NCI-H2227 (cell line): ENCODE data around the gene ERICH4.
"Not testable (repeated sequence)": the region's sequence is repeated elsewhere in the genome, so short reads cannot be mapped to it uniquely, and the experiment has no call there.

Experiments
- DNase-seq: peaks from one replicate; lab custom pipeline; 2025; ENCODE audit not compliant: unreplicated experiment; lab: John Stamatoyannopoulos, UW

The ERICH4 gene

DNA sequence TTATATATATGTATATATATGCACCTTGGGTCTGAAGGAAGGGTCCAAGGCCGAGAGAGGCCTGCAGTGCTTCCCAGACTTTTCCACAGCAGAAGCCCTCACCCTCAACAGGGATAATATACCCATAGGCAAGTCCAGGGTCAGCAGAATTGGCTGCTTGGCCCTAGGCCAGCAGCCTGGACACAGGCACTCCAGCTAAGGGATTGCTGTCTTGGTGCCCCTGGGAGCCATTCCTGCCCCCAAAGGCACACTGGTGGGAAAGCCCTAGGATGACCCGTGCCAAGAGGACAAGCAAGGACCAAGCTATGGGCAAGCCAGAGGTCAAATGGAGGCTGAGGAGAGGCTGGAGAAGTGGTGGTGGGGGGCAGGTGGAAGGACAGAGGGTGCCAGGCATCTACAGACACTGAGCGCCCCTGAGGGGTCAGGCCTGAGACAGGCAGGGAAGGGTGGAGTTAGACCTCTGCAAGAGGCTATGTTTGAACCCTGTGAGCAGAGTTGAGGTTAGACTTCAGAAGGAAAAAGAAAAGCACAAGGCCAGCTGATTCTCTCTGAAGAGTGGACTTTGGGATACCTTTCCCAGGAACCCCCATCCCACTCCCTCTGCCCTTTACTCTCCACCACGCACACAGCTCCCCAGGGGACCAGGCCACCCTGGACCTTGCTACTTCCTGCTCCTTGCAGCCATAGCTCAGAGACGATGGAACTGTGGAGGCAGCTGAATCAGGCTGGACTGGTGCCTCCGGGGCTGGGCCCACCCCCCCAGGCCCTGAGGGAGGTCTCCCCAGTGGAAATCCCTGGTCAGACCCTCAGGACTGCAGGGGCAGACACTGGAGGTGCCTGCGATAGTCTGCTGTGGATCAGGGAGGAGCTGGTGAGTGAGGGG lies at the start of gene ERICH4:
Gene ERICH4 (plus strand): TSS at position 684 of the 883 bp plus-strand sequence. CDS start 14 bp downstream, at position 698.
- DNase-seq, result no peak

DNA sequence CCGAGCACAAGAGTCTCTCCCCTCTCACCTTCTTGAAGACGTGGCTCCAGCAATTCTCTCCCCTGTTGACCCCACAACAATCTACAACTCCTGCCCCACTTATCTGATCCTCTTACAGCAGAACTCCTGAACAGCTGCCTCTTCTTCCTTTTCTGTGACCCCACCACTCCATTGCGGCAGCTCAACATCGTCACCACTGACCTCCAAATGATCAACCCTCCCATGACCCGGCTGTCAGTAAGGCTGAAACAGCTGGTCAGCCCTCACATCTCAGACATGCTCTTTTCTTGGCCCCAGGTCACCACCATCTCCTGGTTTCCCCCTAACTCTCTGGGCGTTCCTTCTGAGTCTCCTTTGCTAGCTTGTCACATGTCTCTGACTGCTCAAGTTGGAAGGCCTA lies 47.6 kb upstream of the ERICH4 start:
- DNase-seq, result no peak

GRCh38 chr19:41397086-41398049 lies 45.6 kb upstream of the ERICH4 start, which contains the start of the genes BCKDHA and EXOSC5:
Gene BCKDHA, plus strand, starts transcription at chr19:41397818. Its CDS starts 10 bp downstream, at chr19:41397828.
Gene EXOSC5, minus strand, starts transcription at chr19:41397359. Its CDS starts 31 bp downstream, at chr19:41397328.
- DNase-seq, result peak; percentile 100

- no peak for DNase-seq
Measured at GRCh38 chr19:41398050-41398418, 44.9 kb upstream of the ERICH4 start.

DNA sequence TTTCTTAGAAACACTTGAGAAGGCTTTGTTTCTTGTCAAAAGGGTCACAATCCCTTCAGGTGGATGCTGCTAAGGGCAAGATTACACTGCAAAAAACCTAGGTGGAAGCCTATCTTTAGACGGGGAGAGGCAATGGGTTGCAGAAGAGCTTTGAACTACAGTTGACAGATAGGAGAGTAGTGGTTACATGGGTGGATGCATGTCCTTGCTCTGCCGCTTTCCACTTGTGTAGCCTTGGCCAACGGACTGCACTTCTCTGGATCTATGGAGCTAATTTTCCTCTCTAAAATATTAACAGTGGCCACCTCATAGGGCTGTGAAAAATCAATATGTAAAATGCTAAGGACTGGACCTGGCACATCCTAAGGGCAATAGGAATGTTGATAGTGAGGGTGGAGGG lies 44.4 kb upstream of the ERICH4 start:
- peak; percentile 39 for DNase-seq

DNA sequence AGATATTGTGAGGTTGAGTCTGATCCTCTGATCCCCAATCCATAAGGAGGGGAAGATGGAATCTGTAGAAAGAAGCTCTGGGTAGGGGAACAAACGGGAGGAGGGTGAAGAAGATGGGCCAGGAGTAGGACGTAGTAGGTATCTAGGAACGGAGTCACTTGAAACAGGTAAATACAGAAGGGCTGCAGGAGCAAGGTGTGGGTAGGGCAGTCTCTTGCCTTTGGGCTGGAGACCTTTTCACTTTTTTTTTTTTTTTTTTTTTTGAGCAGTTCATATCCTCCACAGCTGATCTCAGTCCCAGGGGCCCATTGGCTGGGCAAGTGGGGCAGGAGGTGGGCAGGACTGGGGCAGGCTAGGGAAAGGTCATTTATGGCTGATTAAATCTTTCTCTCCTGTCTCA lies 43.9 kb upstream of the ERICH4 start:
- no peak for DNase-seq

DNA sequence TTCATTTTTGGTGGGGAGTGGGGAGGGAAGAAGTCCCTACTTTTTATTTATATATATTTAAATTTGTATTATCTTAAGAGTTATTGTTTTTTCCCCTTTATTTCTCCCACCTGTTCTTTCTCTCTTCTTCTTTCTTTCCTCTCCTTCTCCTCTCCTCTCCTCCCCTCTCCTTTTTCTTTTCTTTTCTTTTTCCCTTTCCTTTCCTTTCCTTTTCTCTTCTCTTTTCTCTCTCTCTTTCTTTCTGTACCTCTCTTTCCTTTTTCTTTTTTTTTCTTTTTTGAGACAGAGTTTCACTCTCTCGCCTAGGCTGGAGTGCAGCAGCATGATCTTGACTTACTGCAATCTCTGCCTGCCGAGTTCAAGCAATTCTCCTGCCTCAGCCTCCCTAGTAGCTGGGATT lies 43.4 kb upstream of the ERICH4 start:
- no peak for DNase-seq

DNA sequence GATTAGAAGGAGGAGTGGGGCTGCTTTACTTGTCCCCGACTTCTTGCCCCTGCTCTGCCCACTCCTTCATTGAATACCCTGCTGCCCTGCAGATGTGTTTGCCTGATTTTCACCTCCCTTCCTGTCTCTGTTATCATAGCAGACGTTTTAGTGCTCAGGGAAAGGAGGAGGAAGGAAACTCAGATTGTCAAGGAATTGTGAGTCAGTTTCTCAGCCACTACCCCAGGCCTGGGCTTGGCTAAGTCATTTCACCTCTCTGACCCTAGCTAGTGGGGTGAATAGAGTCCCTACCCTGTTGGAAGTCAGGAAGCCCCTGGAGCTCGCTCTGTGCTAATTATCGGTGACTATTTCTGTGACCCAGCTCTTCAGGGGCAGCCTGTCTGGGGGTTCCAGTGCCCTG lies 41.5 kb upstream of the ERICH4 start:
- DNase-seq, result no peak

DNA sequence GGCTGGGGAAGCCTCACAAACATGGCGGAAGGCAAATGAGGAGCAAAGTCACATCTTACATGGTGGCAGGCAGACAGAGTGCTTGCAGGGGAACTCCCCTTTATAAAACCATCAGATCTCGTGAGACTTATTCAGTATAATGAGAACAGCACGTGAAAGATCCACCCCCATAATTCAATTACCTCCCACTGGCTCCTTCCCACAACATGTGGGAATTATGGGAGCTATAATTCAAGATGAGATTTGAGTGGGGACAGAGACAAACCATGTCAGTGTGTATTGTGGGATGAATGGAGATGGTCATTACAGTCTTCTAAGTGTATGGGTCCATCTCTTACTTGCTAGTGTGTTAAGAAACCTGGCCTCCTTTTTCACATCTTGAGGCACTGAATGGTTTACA lies 40.9 kb upstream of the ERICH4 start:
- no peak for DNase-seq

DNA sequence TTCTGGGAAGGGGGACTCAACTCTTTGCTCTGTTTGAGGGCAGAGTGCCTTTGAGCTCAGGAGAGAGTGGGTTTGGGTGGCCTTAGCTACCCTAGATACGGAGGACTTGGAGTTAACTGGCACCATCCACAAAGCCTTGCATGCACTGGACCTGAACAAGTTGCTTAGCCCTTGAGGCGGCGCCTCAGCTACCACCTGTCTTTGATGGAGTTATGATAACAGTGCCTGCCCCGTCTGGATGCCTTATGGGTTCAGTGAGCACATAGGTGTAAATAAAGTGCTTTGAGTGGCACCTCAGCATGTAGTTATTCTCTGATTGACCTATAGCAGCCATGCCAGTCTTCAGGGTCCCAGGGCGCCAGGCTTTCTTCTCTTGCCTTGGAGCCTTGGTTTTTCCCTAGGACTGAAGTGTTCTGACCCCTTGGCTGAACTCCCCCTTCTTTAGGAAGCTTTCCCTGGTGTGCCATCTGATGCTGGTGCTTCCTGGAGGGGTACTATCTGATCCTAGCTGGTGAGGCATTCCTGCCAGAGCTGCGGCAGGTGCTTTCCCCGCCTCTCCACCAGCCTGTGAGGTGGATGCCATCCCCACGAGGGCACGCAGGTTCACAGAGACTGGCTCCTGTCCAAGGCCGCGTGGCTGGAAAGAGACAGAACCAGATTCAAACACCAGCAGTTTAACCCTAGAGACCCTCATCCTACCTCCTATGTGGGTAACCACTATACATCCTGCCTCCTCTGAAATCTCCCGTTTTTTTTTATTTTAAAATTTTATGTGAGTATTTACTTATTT lies 39.6 kb upstream of the ERICH4 start:
- DNase-seq, result no peak

GRCh38 chr19:41405776-41406175 lies 37.2 kb upstream of the ERICH4 start:
- no peak for DNase-seq

DNA sequence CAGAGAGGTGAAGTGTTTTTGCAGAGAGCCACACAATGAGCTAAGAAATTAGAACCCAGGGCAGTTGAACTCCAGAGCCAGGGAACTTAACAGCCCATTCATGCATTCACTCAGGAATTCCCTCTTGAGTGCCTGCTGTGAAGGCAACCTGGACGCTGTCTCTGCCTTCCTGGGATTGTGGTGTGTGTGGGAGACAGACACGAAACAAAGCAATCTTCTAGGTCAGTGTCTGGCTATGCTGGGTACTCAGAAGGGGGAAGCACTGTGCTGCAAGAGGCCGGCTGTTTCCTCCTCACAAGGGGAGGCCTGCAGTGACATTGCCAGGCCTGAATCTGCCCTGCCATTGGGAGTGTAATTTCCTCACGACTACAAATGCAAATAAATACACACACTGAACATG lies 35.7 kb upstream of the ERICH4 start:
- no peak for DNase-seq

DNA sequence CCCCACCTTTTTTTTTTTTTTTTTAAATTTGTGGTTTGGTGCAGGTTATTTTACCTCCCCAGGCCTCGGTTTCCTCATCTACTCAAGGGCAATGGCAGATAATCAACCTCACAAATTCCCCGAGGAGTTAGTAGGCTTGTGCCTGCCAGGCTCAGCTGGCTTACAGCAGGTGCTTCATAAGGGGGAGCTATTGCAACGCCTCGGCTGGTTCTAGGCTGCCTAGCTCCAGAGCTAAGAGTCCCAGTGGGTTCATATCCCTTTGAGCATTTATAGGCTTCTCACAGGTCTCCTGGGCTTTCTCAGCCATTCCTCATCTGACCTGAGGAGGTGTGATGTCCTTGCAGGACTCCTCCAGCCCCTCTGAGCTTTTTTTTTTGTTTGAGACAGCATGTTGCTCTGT lies 34.7 kb upstream of the ERICH4 start:
- DNase-seq, result no peak

GRCh38 chr19:41408846-41409245 lies 34.1 kb upstream of the ERICH4 start:
- not testable (repeated sequence) for DNase-seq

DNA sequence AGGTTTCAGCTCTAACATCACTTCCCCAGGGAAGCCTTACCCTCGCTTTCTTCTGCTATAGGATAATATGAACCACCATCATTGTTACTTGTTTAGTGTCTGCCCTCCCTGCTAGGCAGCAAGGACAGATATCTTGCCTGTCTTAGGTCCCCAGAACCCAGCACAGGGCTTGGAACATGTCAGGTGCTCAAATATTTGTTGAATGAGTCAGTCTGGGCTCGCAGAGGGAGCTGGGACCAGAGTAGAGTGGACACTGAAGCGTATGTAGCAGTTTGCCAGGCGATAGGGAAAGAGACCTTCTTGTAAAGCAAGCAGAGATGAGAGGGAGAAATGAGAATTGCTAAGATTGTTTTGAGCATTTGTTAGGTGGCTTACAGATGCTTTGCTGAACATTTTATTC lies 33.7 kb upstream of the ERICH4 start:
- DNase-seq, result no peak

- DNase-seq, result no peak
Measured at GRCh38 chr19:41410336-41411054, 32.5 kb upstream of the ERICH4 start.

DNA sequence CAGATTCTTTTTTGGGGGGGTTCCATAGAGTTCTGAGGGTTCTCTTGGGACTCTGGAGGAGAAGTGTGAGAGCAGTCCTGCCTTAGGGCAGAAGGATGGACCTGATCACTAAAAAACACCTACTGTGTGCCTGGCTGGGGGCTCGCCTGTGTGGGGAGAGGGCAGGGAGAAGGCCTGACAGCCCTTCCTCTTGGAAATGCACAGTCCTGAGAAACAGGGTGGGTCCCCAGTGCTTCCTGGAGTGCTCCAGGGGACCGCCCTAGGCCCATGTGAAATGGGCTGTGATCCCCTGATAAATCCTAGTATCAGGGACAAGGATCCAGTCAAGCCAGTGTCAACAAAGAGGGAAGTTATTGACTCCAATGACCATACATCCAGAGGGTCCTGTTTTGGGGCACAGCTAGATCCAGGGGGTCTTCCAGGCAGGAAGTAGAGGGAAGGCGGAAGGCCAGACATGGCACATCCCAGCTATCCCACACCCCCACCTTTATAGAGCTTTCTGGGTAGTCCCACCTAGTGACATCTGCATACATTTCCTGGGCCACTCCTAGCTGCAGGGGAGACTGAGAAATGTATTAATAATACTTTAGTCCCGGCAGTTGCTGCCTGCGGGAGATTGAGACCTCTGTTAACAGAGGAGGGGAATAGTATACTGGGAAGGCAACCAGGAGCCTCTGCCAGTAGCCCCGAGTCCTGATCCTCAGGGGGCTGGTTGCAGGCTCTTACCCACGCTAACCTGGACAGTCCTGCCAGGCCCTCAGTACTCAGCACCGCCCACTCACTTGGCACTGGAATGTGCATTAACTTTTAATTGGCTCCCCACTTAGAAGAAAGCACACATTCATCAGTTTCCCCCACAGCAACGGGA lies 31.6 kb upstream of the ERICH4 start:
- no peak for DNase-seq

DNA sequence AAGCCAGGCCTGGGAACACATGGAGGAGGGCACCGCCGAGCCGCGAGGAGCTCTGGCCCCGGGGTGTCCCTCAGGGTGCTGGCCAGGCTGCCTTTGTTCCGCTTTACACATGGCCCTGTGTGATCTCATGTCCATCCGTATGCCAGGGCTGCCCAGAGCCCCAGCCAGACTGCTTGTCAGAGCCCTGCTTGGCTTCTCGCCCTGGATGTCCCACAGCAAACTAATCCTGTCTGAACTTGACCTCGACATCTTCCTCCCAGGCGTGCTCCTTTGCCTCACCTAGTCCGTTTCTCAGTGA lies 31.0 kb upstream of the ERICH4 start:
- DNase-seq, result no peak

DNA sequence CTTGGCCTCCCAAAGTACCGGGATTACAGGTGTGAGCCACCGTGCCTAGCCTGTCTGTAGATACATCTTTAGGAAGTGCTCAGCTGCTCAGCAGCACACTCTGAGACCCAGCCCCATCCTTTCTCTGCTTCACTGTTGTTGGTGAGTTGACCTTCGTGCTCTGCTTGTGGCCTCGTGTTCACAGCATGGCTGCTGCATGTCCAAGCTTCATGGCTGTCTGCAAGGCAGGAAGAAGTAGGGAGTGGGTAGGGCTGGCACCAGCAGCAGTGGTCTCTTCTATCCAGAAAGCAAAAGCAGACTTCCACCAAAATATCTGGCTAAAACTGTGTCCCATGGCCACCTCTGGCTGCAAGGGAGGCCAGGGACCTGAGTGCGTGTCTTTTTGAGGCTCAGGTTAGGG lies 30.0 kb upstream of the ERICH4 start:
- DNase-seq, result no peak
